Naive thymus-derived CD4-positive, alpha-beta T cell (primary cell): ENCODE measurements around the gene DVL1. TPM values are rescaled to one million over a fixed set of nuclear protein-coding genes. Genes with fewer than 3 reads are reported as not detected.

ENCODE experiments used
- ATAC-seq: fragments of 150-1000 bp; cut with Tn5 transposase; 2 replicates; pipeline ENCODE4 v1.10.0; 2021; ENCODE audit warnings: mild to moderate bottlenecking, moderate library complexity
- CTCF ChIA-PET: fragments of 350-600 bp; sonication (Branson Sonifier 250); formaldehyde crosslinking; loops from one replicate; lab custom pipeline; 2021; ENCODE audit warnings: antibody characterized with exemption; lab: Charles Lee
- POLR2A ChIA-PET: fragments of 350-600 bp; sonication (Branson Sonifier 250); formaldehyde crosslinking; loops from one replicate; lab custom pipeline; 2021; ENCODE audit warnings: antibody characterized with exemption, inconsistent platforms; lab: Charles Lee
- DNase-seq, 9 donors: peaks; one replicate each; pipeline versions ENCODE4 v3.0.0 to v3.0.0-alpha.2; 2020 to 2022; ENCODE audit warnings: mixed read lengths in 1 of 9
- H3K27ac ChIP-seq: one replicate; pipeline ENCODE4 v1.7.0; 2013; ENCODE audit warnings: mild to moderate bottlenecking, low read depth, low read length, moderate library complexity
- H3K27me3 ChIP-seq, 2 donors: one replicate each; pipeline ENCODE4 v1.7.0; 2013; ENCODE audit warnings: low read length in 2 of 2, mild to moderate bottlenecking in 2 of 2, moderate library complexity in 2 of 2; ENCODE audit not compliant: control insufficient read depth in 2 of 2, insufficient read depth in 2 of 2
- H3K36me3 ChIP-seq, 3 experiments: 1 replicate in 2 of 3; 2 replicates in 1 of 3; pipeline ENCODE4 v1.7.0; 2013; ENCODE audit warnings: low read length in 3 of 3, mild to moderate bottlenecking in 3 of 3, moderate library complexity in 1 of 3; ENCODE audit not compliant: insufficient read depth in 3 of 3, control insufficient read depth in 2 of 3
- H3K4me1 ChIP-seq, 2 donors: one replicate each; pipeline ENCODE4 v1.7.0; 2013; ENCODE audit warnings: low read length in 2 of 2, mild to moderate bottlenecking in 2 of 2, moderate library complexity in 1 of 2; ENCODE audit not compliant: control insufficient read depth in 2 of 2, insufficient read depth in 2 of 2
- H3K4me3 ChIP-seq: 2 replicates; pipeline ENCODE4 v1.7.0; 2013; ENCODE audit warnings: mild to moderate bottlenecking, low read length
- H3K9me3 ChIP-seq, 3 experiments: 1 replicate in 2 of 3; 2 replicates in 1 of 3; pipeline ENCODE4 v1.7.0; 2013; ENCODE audit warnings: low read length in 3 of 3; ENCODE audit not compliant: control insufficient read depth in 2 of 3
- H3K27ac Mint-ChIP-seq, 9 donors: one replicate each; pipeline ENCODE4 v1.8.0; 2020 to 2022; ENCODE audit warnings: mixed read lengths in 9 of 9, mild to moderate bottlenecking in 8 of 9, moderate library complexity in 5 of 9, inconsistent platforms in 2 of 9
- H3K27me3 Mint-ChIP-seq, 5 donors: one replicate each; pipeline ENCODE4 v1.8.0; 2021 to 2022; ENCODE audit warnings: mixed read lengths in 5 of 5, mild to moderate bottlenecking in 1 of 5
- H3K36me3 Mint-ChIP-seq, 5 donors: one replicate each; pipeline ENCODE4 v1.8.0; 2020 to 2022; ENCODE audit warnings: mixed read lengths in 5 of 5, mild to moderate bottlenecking in 3 of 5, inconsistent platforms in 1 of 5
- H3K4me1 Mint-ChIP-seq, 7 donors: one replicate each; pipeline ENCODE4 v1.8.0; 2020 to 2022; ENCODE audit warnings: mixed read lengths in 7 of 7, mild to moderate bottlenecking in 3 of 7, inconsistent platforms in 1 of 7
- H3K4me3 Mint-ChIP-seq, 10 donors: one replicate each; pipeline ENCODE4 v1.8.0; 2020 to 2022; ENCODE audit warnings: mild to moderate bottlenecking in 10 of 10, mixed read lengths in 10 of 10, moderate library complexity in 6 of 10, inconsistent platforms in 2 of 10
- H3K9me3 Mint-ChIP-seq, 11 donors: one replicate each; pipeline ENCODE4 v1.8.0; 2020 to 2022; ENCODE audit warnings: mixed read lengths in 11 of 11, mild to moderate bottlenecking in 4 of 11, inconsistent platforms in 1 of 11, moderate library complexity in 1 of 11
- intact Hi-C, 2 donors: fragments of 100-400 bp; cut with micrococcal nuclease; formaldehyde crosslinking; loops; one replicate each; pipeline ENCODE4 v1.15.1; 2023
- polyA plus RNA-seq, 2 donors: library from polyadenylated mRNA; unstranded; fragments of 300-500 nt; fragmentation: Illumina TruSeq; gene quantifications; one replicate each; pipeline ENCODE4 v1.2.3, GENCODE V29; 2021
- total RNA-seq, 6 experiments: library from RNA in 5 of 6; stranded (reverse) in 5 of 6; gene quantifications; 1 replicate in 5 of 6; 2 replicates in 1 of 6; pipeline ENCODE4 v1.2.3 and lab custom pipeline; 2021 to 2026

Gene DVL1
- total and polyA plus RNA-seq, 7 experiments from 2014 or later: 0.78 to 54.9 (median 44.8) TPM

- H3K27ac ChIP-seq: no peak overlapping the region
- H3K4me1 ChIP-seq: peaks cover 21 to 25% of the 10 kb centered on the region in 2 donors
- POLR2A ChIA-PET: no interaction called here
- H3K4me3 Mint-ChIP-seq: no peak overlapping the region
- peaks cover 11 to 22% (median 16%) of the 10 kb centered on the region in 7 donors for H3K4me1 Mint-ChIP-seq
- no peak overlapping the region for H3K4me3 ChIP-seq
- ATAC-seq (no peak), DNase-seq (no peak)
- H3K27me3 Mint-ChIP-seq: no peaks in the 10 kb centered on the region
- no peaks in the 10 kb centered on the region for H3K9me3 ChIP-seq
- H3K27ac Mint-ChIP-seq: no peak overlapping the region
- intact Hi-C loops: loop anchor here in 1 of 2 donors (10.0 kb wide), 1 partner anchor 287 kb away; the partner anchor contains the start of gene ISG15
- CTCF ChIA-PET: no interaction called here
- H3K27me3 ChIP-seq: no peaks in the 10 kb centered on the region
- H3K36me3 ChIP-seq: peaks cover 0 to 4% (median 0%) of the 10 kb centered on the region in 3 experiments
- H3K36me3 Mint-ChIP-seq: peaks cover 0 to 4% (median 0%) of the 10 kb centered on the region in 5 donors
- H3K9me3 Mint-ChIP-seq: peaks cover 0 to under 1% (median 0%) of the 10 kb centered on the region in 11 donors
These were observed 47.2 kb downstream of the DVL1 start for GRCh38 chr1:1302006-1302430.

- intact Hi-C loops: loop anchor here in 1 of 2 donors (10.0 kb wide), 1 partner anchor 286 kb away; the partner anchor contains the start of gene ISG15
- Mint-ChIP-seq H3K36me3 (no peaks in the 10 kb centered on the region), H3K27ac (no peak overlapping the region), H3K4me1 (peaks cover 0 to 9% (median 4%) of the 10 kb centered on the region in 7 donors), H3K27me3 (no peaks in the 10 kb centered on the region), H3K4me3 (no peak overlapping the region), H3K9me3 (no peaks in the 10 kb centered on the region)
- ChIA-PET POLR2A (interaction anchor here (1.0 kb wide), 1 partner anchor 11 kb away, joined by 3 read pairs; no protein-coding TSS in a partner anchor), CTCF (interaction anchor here (0.8 kb wide), 1 partner anchor 9 kb away, joined by 3 read pairs; no protein-coding TSS in a partner anchor)
- Histone ChIP-seq H3K4me1 (peaks cover 9 to 11% of the 10 kb centered on the region in 2 donors), H3K36me3 (peaks cover 0 to 11% (median 0%) of the 10 kb centered on the region in 3 experiments), H3K9me3 (no peaks in the 10 kb centered on the region), H3K4me3 (no peak overlapping the region), H3K27ac (no peak overlapping the region), H3K27me3 (no peaks in the 10 kb centered on the region)
- DNase-seq: no peak
- ATAC-seq: no peak
These were observed 48.9 kb downstream of the DVL1 start for GRCh38 chr1:1300352-1300739.

- peak in 3 of 9 donors; percentile 29 to 37 (median 33) for DNase-seq
- H3K4me3 Mint-ChIP-seq: no peak overlapping the region
These were observed 49.4 kb downstream of the DVL1 start for GRCh38 chr1:1299686-1300351.

GRCh38 chr1:1298861-1299685 is 50.1 kb downstream of the DVL1 start:
- H3K4me3 Mint-ChIP-seq: no peak overlapping the region
- POLR2A ChIA-PET: interaction anchor here (1.0 kb wide), 1 partner anchor 12 kb away, joined by 3 read pairs; no protein-coding TSS in a partner anchor

More at GRCh38 chr1:1299686-1300351, 49.4 kb downstream of the DVL1 start:
- CTCF ChIA-PET: interaction anchor here (0.8 kb wide), 1 partner anchor 8 kb away, joined by 3 read pairs; no protein-coding TSS in a partner anchor
- intact Hi-C loops: loop anchor here in 1 of 2 donors (10.0 kb wide), 1 partner anchor 285 kb away; the partner anchor contains the start of gene ISG15
- peaks cover 0 to 11% (median 0%) of the 10 kb centered on the region in 3 experiments for H3K36me3 ChIP-seq
- H3K4me3 ChIP-seq: no peak overlapping the region
- Mint-ChIP-seq H3K9me3 (no peaks in the 10 kb centered on the region), H3K27me3 (no peaks in the 10 kb centered on the region), H3K27ac (no peak overlapping the region), H3K36me3 (no peaks in the 10 kb centered on the region), H3K4me1 (peaks cover 0 to 5% (median 0%) of the 10 kb centered on the region in 7 donors)
- POLR2A ChIA-PET: interaction anchor here (1.0 kb wide), 1 partner anchor 11 kb away, joined by 3 read pairs; no protein-coding TSS in a partner anchor
- no peak overlapping the region for H3K27ac ChIP-seq
- H3K27me3 ChIP-seq: no peaks in the 10 kb centered on the region
- peaks cover 4 to 5% of the 10 kb centered on the region in 2 donors for H3K4me1 ChIP-seq
- no peaks in the 10 kb centered on the region for H3K9me3 ChIP-seq
- peak; percentile 59 for ATAC-seq

GRCh38 chr1:1297802-1298424 is 51.3 kb downstream of the DVL1 start:
- no peak overlapping the region for H3K27ac Mint-ChIP-seq
- Histone ChIP-seq H3K4me3 (no peak overlapping the region), H3K27ac (no peak overlapping the region), H3K27me3 (no peaks in the 10 kb centered on the region), H3K36me3 (peaks cover 0 to 11% (median 0%) of the 10 kb centered on the region in 3 experiments), H3K9me3 (no peaks in the 10 kb centered on the region), H3K4me1 (no peaks in the 10 kb centered on the region)
- ATAC-seq (no peak), DNase-seq (no peak)
- H3K9me3 Mint-ChIP-seq: no peaks in the 10 kb centered on the region
- H3K4me3 Mint-ChIP-seq: no peak overlapping the region
- H3K4me1 Mint-ChIP-seq: peaks cover 0 to 2% (median 0%) of the 10 kb centered on the region in 7 donors
- ChIA-PET POLR2A (no interaction called here), CTCF (no interaction called here)
- intact Hi-C loops: no loop called here
- no peaks in the 10 kb centered on the region for H3K36me3 Mint-ChIP-seq
- no peaks in the 10 kb centered on the region for H3K27me3 Mint-ChIP-seq

More at GRCh38 chr1:1298861-1299685, 50.1 kb downstream of the DVL1 start:
- CTCF ChIA-PET: no interaction called here
- H3K27me3 ChIP-seq: no peaks in the 10 kb centered on the region
- no peaks in the 10 kb centered on the region for H3K4me1 ChIP-seq
- H3K27ac Mint-ChIP-seq: no peak overlapping the region
- no peak overlapping the region for H3K4me3 ChIP-seq
- ATAC-seq (no peak), DNase-seq (no peak)
- H3K27me3 Mint-ChIP-seq: no peaks in the 10 kb centered on the region
- peaks cover 0 to 11% (median 0%) of the 10 kb centered on the region in 3 experiments for H3K36me3 ChIP-seq
- peaks cover 0 to 2% (median 0%) of the 10 kb centered on the region in 7 donors for H3K4me1 Mint-ChIP-seq
- no peaks in the 10 kb centered on the region for H3K9me3 ChIP-seq
- H3K36me3 Mint-ChIP-seq: no peaks in the 10 kb centered on the region
- intact Hi-C loops: no loop called here
- H3K27ac ChIP-seq: no peak overlapping the region
- no peaks in the 10 kb centered on the region for H3K9me3 Mint-ChIP-seq
